DOHH2 (cell line): ENCODE data around the gene C19orf85.

Experiments used
- H3F3A ChIP-seq: fragments of 200-600 bp; sonication (generic), shearing (Covaris generic); 2 replicates; pipeline ENCODE4 v1.6.0; 2016; ENCODE audit warnings: antibody characterized with exemption, mild to moderate bottlenecking; ENCODE audit not compliant: control insufficient read depth, insufficient read depth
- H3K27ac ChIP-seq: fragments of 200-600 bp; sonication (generic); 2 replicates; pipeline ENCODE4 v1.5.1; 2014; ENCODE audit warnings: low read depth, mild to moderate bottlenecking, low read length, moderate library complexity
- H3K27me3 ChIP-seq: fragments of 200-600 bp; sonication (generic); 2 replicates; pipeline ENCODE4 v1.6.1; 2014; ENCODE audit warnings: mild to moderate bottlenecking, low read length, mixed read lengths; ENCODE audit not compliant: control insufficient read depth
- H3K36me3 ChIP-seq: fragments of 200-600 bp; sonication (generic); 2 replicates; pipeline ENCODE4 v1.6.1; 2014; ENCODE audit warnings: mild to moderate bottlenecking, low read length, moderate library complexity, mixed read lengths; ENCODE audit not compliant: control insufficient read depth
- H3K4me1 ChIP-seq: fragments of 200-600 bp; sonication (generic); 2 replicates; pipeline ENCODE4 v1.6.1; 2014; ENCODE audit warnings: mild to moderate bottlenecking, low read length, mixed read lengths; ENCODE audit not compliant: control insufficient read depth
- H3K4me2 ChIP-seq: fragments of 200-600 bp; sonication (generic); 2 replicates; pipeline ENCODE4 v1.6.0; 2014; ENCODE audit warnings: mild to moderate bottlenecking, low read length, moderate library complexity
- H3K4me3 ChIP-seq: fragments of 200-600 bp; sonication (generic); 2 replicates; pipeline ENCODE4 v1.5.1; 2014; ENCODE audit warnings: mild to moderate bottlenecking, low read length, mixed read lengths
- H3K79me2 ChIP-seq: fragments of 200-600 bp; sonication (generic); 2 replicates; pipeline ENCODE4 v1.6.1; 2014; ENCODE audit warnings: mild to moderate bottlenecking, low read length, mixed read lengths; ENCODE audit not compliant: control insufficient read depth
- H3K9me2 ChIP-seq: fragments of 200-600 bp; sonication (generic); replicated peaks from 2 replicates; pipeline ENCODE4 v1.6.1; 2014; ENCODE audit warnings: mild to moderate bottlenecking, low read length, mixed read lengths; ENCODE audit not compliant: control insufficient read depth
- H3K9me3 ChIP-seq: fragments of 200-600 bp; sonication (generic); 2 replicates; pipeline ENCODE4 v1.6.1; 2014; ENCODE audit warnings: antibody characterized with exemption, low read length, mixed read lengths; ENCODE audit not compliant: control insufficient read depth, insufficient read depth
- H4K20me1 ChIP-seq: fragments of 200-600 bp; sonication (generic); 2 replicates; pipeline ENCODE4 v1.6.0; 2014; ENCODE audit warnings: low read depth, mild to moderate bottlenecking, antibody characterized with exemption, low read length, moderate library complexity; ENCODE audit not compliant: control insufficient read depth, insufficient read depth
- EZH2phosphoT487 ChIP-seq: fragments of 200-600 bp; sonication (generic); IDR thresholded peaks from 2 replicates; pipeline ENCODE4 v1.6.1; 2017; ENCODE audit warnings: borderline replicate concordance, mild to moderate bottlenecking, antibody characterized with exemption, low read length, moderate library complexity, mixed read lengths
- TF ChIP-seq, protein P1 (sequence below): fragments of 200-600 bp; sonication (generic); IDR thresholded peaks from one replicate; pipeline ENCODE4 v1.5.1; 2014; ENCODE audit warnings: antibody characterized with exemption, mild to moderate bottlenecking, low read depth, low read length; ENCODE audit not compliant: poor library complexity, severe bottlenecking

C19orf85 gene

DNA sequence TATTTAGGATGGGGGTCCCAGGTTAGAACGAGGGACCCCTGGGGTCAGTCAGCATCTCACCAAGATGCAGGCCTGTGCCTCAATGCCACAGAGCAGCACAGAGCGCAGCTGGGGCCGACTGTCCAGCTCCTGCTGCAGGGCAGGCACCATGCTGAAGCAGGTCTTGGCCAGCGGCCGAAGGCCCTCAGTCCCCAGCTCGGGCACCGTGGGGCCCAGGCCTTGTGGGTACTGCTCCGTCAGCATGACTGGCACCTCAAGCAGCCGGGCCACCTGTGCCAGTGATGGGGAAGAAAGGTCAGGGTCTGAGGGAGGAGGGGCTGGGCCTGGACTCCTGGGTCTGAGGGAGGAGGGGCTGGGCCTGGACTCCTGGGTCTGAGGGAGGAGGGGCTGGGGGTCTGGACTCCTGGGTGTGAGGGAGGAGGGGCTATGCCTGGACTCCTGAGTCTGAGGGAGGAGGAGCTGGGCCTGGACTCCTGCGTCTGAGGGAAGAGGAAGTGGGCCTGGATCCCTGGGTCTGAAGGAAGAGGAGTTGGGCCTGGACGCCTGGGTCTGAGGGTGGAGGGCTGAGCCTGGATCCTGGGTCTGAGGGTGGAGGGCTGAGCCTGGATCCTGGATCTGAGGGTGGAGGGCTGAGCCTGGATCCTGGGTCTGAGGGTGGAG lies 8.8 kb downstream of the C19orf85 start:
- TF ChIP-seq, protein P1, sequence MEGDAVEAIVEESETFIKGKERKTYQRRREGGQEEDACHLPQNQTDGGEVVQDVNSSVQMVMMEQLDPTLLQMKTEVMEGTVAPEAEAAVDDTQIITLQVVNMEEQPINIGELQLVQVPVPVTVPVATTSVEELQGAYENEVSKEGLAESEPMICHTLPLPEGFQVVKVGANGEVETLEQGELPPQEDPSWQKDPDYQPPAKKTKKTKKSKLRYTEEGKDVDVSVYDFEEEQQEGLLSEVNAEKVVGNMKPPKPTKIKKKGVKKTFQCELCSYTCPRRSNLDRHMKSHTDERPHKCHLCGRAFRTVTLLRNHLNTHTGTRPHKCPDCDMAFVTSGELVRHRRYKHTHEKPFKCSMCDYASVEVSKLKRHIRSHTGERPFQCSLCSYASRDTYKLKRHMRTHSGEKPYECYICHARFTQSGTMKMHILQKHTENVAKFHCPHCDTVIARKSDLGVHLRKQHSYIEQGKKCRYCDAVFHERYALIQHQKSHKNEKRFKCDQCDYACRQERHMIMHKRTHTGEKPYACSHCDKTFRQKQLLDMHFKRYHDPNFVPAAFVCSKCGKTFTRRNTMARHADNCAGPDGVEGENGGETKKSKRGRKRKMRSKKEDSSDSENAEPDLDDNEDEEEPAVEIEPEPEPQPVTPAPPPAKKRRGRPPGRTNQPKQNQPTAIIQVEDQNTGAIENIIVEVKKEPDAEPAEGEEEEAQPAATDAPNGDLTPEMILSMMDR: no peak
- TF ChIP-seq EZH2phosphoT487: no peak
- Histone ChIP-seq H3K4me1 (peaks cover 5% of the 10 kb centered on the region), H3F3A (peaks cover 9% of the 10 kb centered on the region), H4K20me1 (0 out of 2 replicates have a peak, but pooled peaks cover 2% of the 10 kb centered on the region), H3K79me2 (peaks cover 10% of the 10 kb centered on the region), H3K9me2 (no peaks in the 10 kb centered on the region), H3K27ac (no peak overlapping the region), H3K4me2 (no peak overlapping the region), H3K27me3 (peaks cover 9% of the 10 kb centered on the region), H3K36me3 (no peaks in the 10 kb centered on the region), H3K9me3 (no peaks in the 10 kb centered on the region), H3K4me3 (no peak overlapping the region)

DNA sequence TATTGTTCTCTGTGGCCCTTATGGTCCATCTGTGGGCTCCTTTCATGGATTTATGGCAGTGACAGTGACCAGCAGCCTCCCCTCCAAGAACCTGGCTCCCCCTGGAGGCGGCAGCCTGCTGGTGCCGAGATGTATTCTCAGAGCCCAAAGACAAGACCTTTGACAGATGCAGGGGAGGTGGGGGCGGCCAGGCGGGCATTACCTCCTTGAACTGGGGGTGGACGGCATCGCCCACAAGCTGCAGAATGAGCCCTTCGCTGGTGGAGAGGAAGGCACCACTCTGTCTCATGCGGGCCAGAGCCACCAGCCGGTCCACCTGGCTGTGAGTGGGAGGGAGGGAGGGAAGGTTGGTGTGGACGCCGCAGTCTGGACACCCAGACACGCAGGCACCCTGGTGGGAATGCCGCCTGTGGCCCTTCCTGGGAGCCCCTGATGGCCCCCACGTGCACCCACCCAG lies 9.7 kb downstream of the C19orf85 start:
- Histone ChIP-seq H3K27me3 (peaks cover 9% of the 10 kb centered on the region), H3K4me1 (0 out of 2 replicates have a peak, but pooled peaks cover 3% of the 10 kb centered on the region), H3K36me3 (no peaks in the 10 kb centered on the region), H3K4me3 (no peak overlapping the region), H3K9me3 (no peaks in the 10 kb centered on the region), H3K4me2 (no peak overlapping the region), H3K27ac (no peak overlapping the region), H3K79me2 (peaks cover 5% of the 10 kb centered on the region), H4K20me1 (no peaks in the 10 kb centered on the region), H3F3A (peaks cover under 1% of the 10 kb centered on the region), H3K9me2 (no peaks in the 10 kb centered on the region)
- no peak for TF ChIP-seq EZH2phosphoT487
- TF ChIP-seq, protein P1: peak; percentile 84

DNA sequence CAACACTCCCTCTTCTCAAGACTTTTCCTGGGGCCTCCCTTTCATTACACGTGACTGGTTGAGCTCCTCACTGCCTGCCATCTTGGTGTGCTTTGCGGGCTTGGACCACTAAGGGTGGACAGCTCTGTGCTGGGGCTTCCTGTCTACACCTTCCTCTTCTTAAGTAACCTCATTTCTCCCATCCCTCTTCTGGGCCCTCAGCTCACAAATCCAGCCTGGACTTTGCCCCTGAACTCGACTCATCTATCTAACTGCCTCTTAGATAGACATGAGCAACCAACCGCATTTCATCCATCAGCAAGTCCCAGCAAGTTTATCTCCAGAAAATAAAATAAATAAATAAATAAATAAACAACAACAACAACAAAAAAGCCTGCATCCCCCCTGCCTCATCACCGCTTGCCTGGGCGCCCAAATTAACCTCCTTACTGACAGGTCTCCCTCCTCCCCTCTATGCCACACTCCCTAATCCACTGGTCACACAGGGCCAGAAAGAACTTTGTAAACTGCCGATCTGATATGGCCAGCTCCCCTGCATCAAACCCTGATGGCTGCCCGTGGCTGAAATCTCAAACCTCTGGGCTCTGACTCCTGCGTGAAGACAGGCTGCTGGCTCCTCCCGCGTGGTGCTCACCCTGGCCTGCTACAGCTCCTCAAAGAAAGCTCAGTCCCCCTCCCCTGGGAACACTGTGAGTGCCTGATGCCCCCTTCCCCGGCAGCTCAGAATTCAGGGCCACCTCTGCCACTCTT lies 10.9 kb downstream of the C19orf85 start:
- H3K4me3 ChIP-seq: no peak overlapping the region
- H3K27ac ChIP-seq: no peak overlapping the region
- no peak for TF ChIP-seq EZH2phosphoT487
- TF ChIP-seq, protein P1: no peak
- no peaks in the 10 kb centered on the region for H3K9me2 ChIP-seq
- no peaks in the 10 kb centered on the region for H3K79me2 ChIP-seq
- H3K4me1 ChIP-seq: no peaks in the 10 kb centered on the region
- no peak overlapping the region for H3K4me2 ChIP-seq
- peaks cover 9% of the 10 kb centered on the region for H3K27me3 ChIP-seq
- H3K36me3 ChIP-seq: no peaks in the 10 kb centered on the region
- no peaks in the 10 kb centered on the region for H4K20me1 ChIP-seq
- no peaks in the 10 kb centered on the region for H3K9me3 ChIP-seq
- H3F3A ChIP-seq: no peaks in the 10 kb centered on the region; the same call in 1 of the 2 replicates
